GM23338 (cell line): ENCODE measurements around the gene KCNQ1OT1. TPM values are rescaled to one million over a fixed set of nuclear protein-coding genes. Genes with fewer than 3 reads are reported as not detected.

Experiments
- ATAC-seq: fragments of 200-7000 bp; cut with Tn5 transposase; 3 replicates; pipeline ENCODE4 v1.9.1; 2020
- DNase-seq: peaks from one replicate; pipeline ENCODE4 v3.0.0-alpha.2; 2015; ENCODE audit warnings: low spot score
- H2AFZ ChIP-seq: fragments of 200-600 bp; sonication (generic); 2 replicates; pipeline ENCODE4 v1.8.0; 2016; ENCODE audit warnings: antibody characterized with exemption, mild to moderate bottlenecking, moderate library complexity
- H3F3A ChIP-seq: fragments of 200-600 bp; sonication (generic); replicated peaks from 2 replicates; pipeline ENCODE4 v1.8.0; 2017; ENCODE audit warnings: antibody characterized with exemption, mixed run types, low read depth
- H3K27ac ChIP-seq: fragments of 200-600 bp; sonication (generic); 2 replicates; pipeline ENCODE4 v1.6.1; 2016; ENCODE audit warnings: low read depth
- H3K27me3 ChIP-seq: fragments of 200-600 bp; sonication (generic); 2 replicates; pipeline ENCODE4 v1.8.0; 2016; ENCODE audit warnings: mild to moderate bottlenecking, mixed run types, moderate library complexity; ENCODE audit not compliant: insufficient read depth
- H3K36me3 ChIP-seq: fragments of 200-600 bp; sonication (generic); 2 replicates; pipeline ENCODE4 v1.8.0; 2016; ENCODE audit warnings: mild to moderate bottlenecking; ENCODE audit not compliant: insufficient read depth
- H3K4me1 ChIP-seq: fragments of 200-600 bp; sonication (generic); 2 replicates; pipeline ENCODE4 v1.8.0; 2016; ENCODE audit warnings: mild to moderate bottlenecking, moderate library complexity; ENCODE audit not compliant: insufficient read depth
- H3K4me2 ChIP-seq: fragments of 200-600 bp; sonication (generic); 2 replicates; pipeline ENCODE4 v1.7.1; 2017; ENCODE audit warnings: mixed run types
- H3K4me3 ChIP-seq: fragments of 200-600 bp; sonication (generic); 2 replicates; pipeline ENCODE4 v1.6.1; 2016; ENCODE audit warnings: mixed run types
- H3K79me2 ChIP-seq: fragments of 200-600 bp; sonication (generic); replicated peaks from 2 replicates; pipeline ENCODE4 v1.8.0; 2017; ENCODE audit warnings: mild to moderate bottlenecking; ENCODE audit not compliant: insufficient read depth
- H3K9me2 ChIP-seq: fragments of 200-600 bp; sonication (generic); 2 replicates; pipeline ENCODE4 v1.8.0; 2017; ENCODE audit not compliant: insufficient read depth
- H4K20me1 ChIP-seq: fragments of 200-600 bp; sonication (generic); replicated peaks from 2 replicates; pipeline ENCODE4 v1.8.0; 2017; ENCODE audit warnings: mild to moderate bottlenecking; ENCODE audit not compliant: insufficient read depth
- H3K27ac Mint-ChIP-seq: 2 replicates; pipeline ENCODE4 v1.8.0; 2020; ENCODE audit warnings: inconsistent platforms, mild to moderate bottlenecking, moderate library complexity, mixed read lengths
- H3K27me3 Mint-ChIP-seq: 3 replicates; pipeline ENCODE4 v1.8.0; 2022; ENCODE audit warnings: low read depth, mild to moderate bottlenecking, moderate library complexity, mixed read lengths, inconsistent platforms; ENCODE audit not compliant: insufficient read depth, poor library complexity
- H3K36me3 Mint-ChIP-seq: 3 replicates; pipeline ENCODE4 v1.8.0; 2021; ENCODE audit warnings: low read depth, mild to moderate bottlenecking, inconsistent platforms, moderate library complexity, mixed read lengths
- H3K4me1 Mint-ChIP-seq: 3 replicates; pipeline ENCODE4 v1.8.0; 2020; ENCODE audit warnings: mild to moderate bottlenecking, inconsistent platforms, mixed read lengths
- H3K4me3 Mint-ChIP-seq: 3 replicates; pipeline ENCODE4 v1.8.0; 2021; ENCODE audit warnings: moderate library complexity, mild to moderate bottlenecking, inconsistent platforms, mixed read lengths
- H3K9me3 Mint-ChIP-seq: 3 replicates; pipeline ENCODE4 v1.8.0; 2020; ENCODE audit warnings: moderate library complexity, mild to moderate bottlenecking, inconsistent platforms, mixed read lengths
- ETS1 ChIP-seq: IDR thresholded peaks from 2 replicates; pipeline ENCODE4 v1.6.1; 2016; ENCODE audit warnings: antibody characterized with exemption
- EZH2 ChIP-seq: fragments of 200-600 bp; sonication (generic); IDR thresholded peaks from one replicate; pipeline ENCODE4 v1.8.0; 2017; ENCODE audit warnings: antibody characterized with exemption, mild to moderate bottlenecking, low read depth; ENCODE audit not compliant: unreplicated experiment
- JUNB ChIP-seq: IDR thresholded peaks from one replicate; pipeline ENCODE4 v1.6.1; 2016; ENCODE audit warnings: antibody characterized with exemption; ENCODE audit not compliant: unreplicated experiment
- NANOG ChIP-seq: IDR thresholded peaks from 2 replicates; pipeline ENCODE4 v1.6.1; 2016; ENCODE audit warnings: antibody characterized with exemption, borderline replicate concordance
- POLR2AphosphoS5 ChIP-seq: IDR thresholded peaks from 2 replicates; pipeline ENCODE4 v1.6.1; 2016; ENCODE audit warnings: antibody characterized with exemption, low read depth
- ZNF114 ChIP-seq: fragments of 250-450 bp; sonication (Bioruptor Pico); IDR thresholded peaks from 2 replicates; pipeline ENCODE4 v1.5.0; 2020; ENCODE audit warnings: mild to moderate bottlenecking, moderate library complexity
- ZNF462 ChIP-seq: fragments of 250-450 bp; sonication (Bioruptor Pico); IDR thresholded peaks from 2 replicates; pipeline ENCODE4 v1.5.0; 2020; ENCODE audit warnings: mild to moderate bottlenecking, moderate library complexity
- polyA plus RNA-seq: library from polyadenylated mRNA; unstranded; fragments of >200 nt; fragmentation: Nextera tagmentation; extraction: Ambion mirVana; gene quantifications from 2 replicates; pipeline ENCODE4 v1.2.1, GENCODE V29; 2016
- total RNA-seq: library from RNA; depleted of rRNA; stranded (reverse); fragments of >200 nt; shearing (Covaris generic); gene quantifications from 2 replicates; pipeline ENCODE4 v1.2.3, GENCODE V29; 2014

The KCNQ1OT1 gene
- total and polyA plus RNA-seq, 2 experiments from 2014 or later, result 1.5 to 4.2 TPM

- TF ChIP-seq ZNF462 (CRISPR knock-in tag), result no peak
- no peak for TF ChIP-seq ETS1
Measured at GRCh38 chr11:2675540-2675939, 24.3 kb downstream of the KCNQ1OT1 start (continued).

GRCh38 chr11:2674658-2675131 is 25.1 kb downstream of the KCNQ1OT1 start:
- DNase-seq (peak; percentile 16), ATAC-seq (peak; percentile 45)
- H3F3A ChIP-seq, result no peaks in the 10 kb centered on the region
- H4K20me1 ChIP-seq, result peaks cover 23% of the 10 kb centered on the region
- H3K4me1 ChIP-seq, result peaks cover 19% of the 10 kb centered on the region; the same call in 1 of the 2 replicates
- Mint-ChIP-seq H3K9me3 (no peaks in the 10 kb centered on the region), H3K27ac (no peak overlapping the region), H3K36me3 (peaks cover 5% of the 10 kb centered on the region; the same call in 1 of the 3 replicates), H3K4me3 (no peak overlapping the region; the same call in 2 of the 3 replicates), H3K4me1 (peaks cover 35% of the 10 kb centered on the region; the same call in 2 of the 3 replicates), H3K27me3 (peaks cover 15% of the 10 kb centered on the region)
- no peak overlapping the region for H3K4me2 ChIP-seq
- peaks cover 30% of the 10 kb centered on the region for H3K79me2 ChIP-seq
- H3K27ac ChIP-seq, result no peak overlapping the region
- no peak overlapping the region for H2AFZ ChIP-seq
- H3K27me3 ChIP-seq, result no peaks in the 10 kb centered on the region
- no peaks in the 10 kb centered on the region for H3K36me3 ChIP-seq
- H3K9me2 ChIP-seq, result no peaks in the 10 kb centered on the region
- H3K4me3 ChIP-seq, result no peak overlapping the region
- TF ChIP-seq EZH2, result no peak
- no peak for TF ChIP-seq ETS1
- no peak for TF ChIP-seq JUNB
- TF ChIP-seq ZNF462 (CRISPR knock-in tag), result no peak
- TF ChIP-seq POLR2AphosphoS5, result no peak
- no peak for TF ChIP-seq ZNF114 (CRISPR knock-in tag)
- TF ChIP-seq NANOG, result no peak
